GM12878 (cell line): ENCODE results near the gene PYGO1.

Experiments
- BRCA1 ChIP-seq: IDR thresholded peaks from 2 replicates; pipeline ENCODE4 v1.6.1; 2011; ENCODE audit warnings: low read depth, low read length, improper control_type of control experiment
- CBFB ChIP-seq: IDR thresholded peaks from 2 replicates; pipeline ENCODE4 v1.6.1; 2016; ENCODE audit warnings: antibody characterized with exemption, low read depth
- CHD2 ChIP-seq: IDR thresholded peaks from 2 replicates; pipeline ENCODE4 v1.6.1; 2011; ENCODE audit warnings: low read depth, low read length, improper control_type of control experiment, borderline replicate concordance
- FOXK2 ChIP-seq: fragments of 450-650 bp; IDR thresholded peaks from 2 replicates; pipeline ENCODE4 v1.6.1; 2017; ENCODE audit warnings: mild to moderate bottlenecking, moderate library complexity
- MYC ChIP-seq: IDR thresholded peaks from 2 replicates; pipeline ENCODE4 v1.6.1; 2011; ENCODE audit warnings: mild to moderate bottlenecking, low read length, moderate library complexity, inconsistent platforms; ENCODE audit not compliant: insufficient read depth, insufficient replicate concordance, insufficient read length, severe bottlenecking
- NR2C2 ChIP-seq: IDR thresholded peaks from 2 replicates; pipeline ENCODE4 v1.6.1; 2011; ENCODE audit warnings: borderline replicate concordance, low read depth; ENCODE audit not compliant: control insufficient read depth, insufficient read length
- POLR2A ChIP-seq: IDR thresholded peaks from 2 replicates; pipeline ENCODE4 v1.6.1; 2011; ENCODE audit warnings: low read depth, mild to moderate bottlenecking, low read length
- POLR2AphosphoS2 ChIP-seq: IDR thresholded peaks from 2 replicates; pipeline ENCODE4 v1.6.1; 2011; ENCODE audit warnings: low read depth, mild to moderate bottlenecking, low read length, improper control_type of control experiment, moderate library complexity
- RELA ChIP-seq: fragments of 450-650 bp; IDR thresholded peaks from 2 replicates; pipeline ENCODE4 v1.8.0; 2014; ENCODE audit warnings: borderline replicate concordance; ENCODE audit not compliant: partially characterized antibody
- SMC3 ChIP-seq: IDR thresholded peaks from 2 replicates; pipeline ENCODE4 v1.6.1; 2011; ENCODE audit warnings: low read length, improper control_type of control experiment, borderline replicate concordance
- TF ChIP-seq, protein P1 (sequence below), 3 experiments: IDR thresholded peaks in 2 of 3; conservative IDR thresholded peaks in 1 of 3; 2 replicates each; pipeline ENCODE4 v1.5.1; 2011; ENCODE audit warnings: low read depth in 3 of 3, low read length in 3 of 3, mild to moderate bottlenecking in 3 of 3, control low read depth in 2 of 3, moderate library complexity in 2 of 3, inconsistent platforms in 1 of 3, mixed read lengths in 1 of 3; ENCODE audit not compliant: control insufficient read depth in 2 of 3, insufficient read depth in 1 of 3; ENCODE audit errors: extremely low read depth in 1 of 3
- TF ChIP-seq, protein P2 (sequence below): IDR thresholded peaks from 2 replicates; pipeline ENCODE4 v1.6.1; 2011; ENCODE audit warnings: low read depth, mild to moderate bottlenecking, low read length, moderate library complexity, borderline replicate concordance; ENCODE audit errors: extremely low read depth
- TF ChIP-seq, protein P3 (sequence below): IDR thresholded peaks from 2 replicates; pipeline ENCODE4 v1.6.1; 2011; ENCODE audit warnings: low read depth, low read length, improper control_type of control experiment, borderline replicate concordance

DNA sequence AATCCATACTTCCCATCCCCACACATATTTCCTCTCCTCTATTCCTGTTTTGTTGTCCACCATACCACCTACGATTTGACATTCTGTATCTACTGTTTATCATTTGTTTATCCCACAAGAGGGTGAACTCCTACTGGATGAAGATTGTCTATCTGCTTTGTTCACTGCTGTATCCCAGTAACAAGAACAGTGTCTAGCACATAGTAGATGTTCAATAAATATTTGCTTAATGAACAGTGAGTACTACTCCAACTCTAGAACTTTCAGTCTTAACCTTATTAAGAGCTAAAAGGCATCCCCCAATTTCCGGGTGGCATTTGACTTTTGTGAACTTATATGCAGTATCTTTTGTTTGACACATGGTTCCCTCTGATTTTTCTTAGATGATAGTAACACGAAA lies 1.3 kb downstream of the PYGO1 start:
- TF ChIP-seq POLR2AphosphoS2, result no peak
- no peak for TF ChIP-seq CHD2
- TF ChIP-seq MYC, result no peak
- TF ChIP-seq, protein P1, sequence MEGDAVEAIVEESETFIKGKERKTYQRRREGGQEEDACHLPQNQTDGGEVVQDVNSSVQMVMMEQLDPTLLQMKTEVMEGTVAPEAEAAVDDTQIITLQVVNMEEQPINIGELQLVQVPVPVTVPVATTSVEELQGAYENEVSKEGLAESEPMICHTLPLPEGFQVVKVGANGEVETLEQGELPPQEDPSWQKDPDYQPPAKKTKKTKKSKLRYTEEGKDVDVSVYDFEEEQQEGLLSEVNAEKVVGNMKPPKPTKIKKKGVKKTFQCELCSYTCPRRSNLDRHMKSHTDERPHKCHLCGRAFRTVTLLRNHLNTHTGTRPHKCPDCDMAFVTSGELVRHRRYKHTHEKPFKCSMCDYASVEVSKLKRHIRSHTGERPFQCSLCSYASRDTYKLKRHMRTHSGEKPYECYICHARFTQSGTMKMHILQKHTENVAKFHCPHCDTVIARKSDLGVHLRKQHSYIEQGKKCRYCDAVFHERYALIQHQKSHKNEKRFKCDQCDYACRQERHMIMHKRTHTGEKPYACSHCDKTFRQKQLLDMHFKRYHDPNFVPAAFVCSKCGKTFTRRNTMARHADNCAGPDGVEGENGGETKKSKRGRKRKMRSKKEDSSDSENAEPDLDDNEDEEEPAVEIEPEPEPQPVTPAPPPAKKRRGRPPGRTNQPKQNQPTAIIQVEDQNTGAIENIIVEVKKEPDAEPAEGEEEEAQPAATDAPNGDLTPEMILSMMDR (IDR thresholded peaks at IDR 0.05 in 2 of 3, conservative IDR thresholded peaks at IDR 0.05 in 1 of 3; ENCODE audit: control insufficient read depth in 2 of 3, extremely low read depth in 1 of 3, insufficient read depth in 1 of 3, low read depth in 3 of 3, low read length in 3 of 3), result no peak
- TF ChIP-seq, protein P2, sequence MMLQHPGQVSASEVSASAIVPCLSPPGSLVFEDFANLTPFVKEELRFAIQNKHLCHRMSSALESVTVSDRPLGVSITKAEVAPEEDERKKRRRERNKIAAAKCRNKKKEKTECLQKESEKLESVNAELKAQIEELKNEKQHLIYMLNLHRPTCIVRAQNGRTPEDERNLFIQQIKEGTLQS, result no peak
- no peak for TF ChIP-seq CBFB
- no peak for TF ChIP-seq POLR2A
- no peak for TF ChIP-seq RELA
- no peak for TF ChIP-seq NR2C2
- no peak for TF ChIP-seq SMC3
- no peak for TF ChIP-seq FOXK2
- no peak for TF ChIP-seq BRCA1
- TF ChIP-seq, protein P3, sequence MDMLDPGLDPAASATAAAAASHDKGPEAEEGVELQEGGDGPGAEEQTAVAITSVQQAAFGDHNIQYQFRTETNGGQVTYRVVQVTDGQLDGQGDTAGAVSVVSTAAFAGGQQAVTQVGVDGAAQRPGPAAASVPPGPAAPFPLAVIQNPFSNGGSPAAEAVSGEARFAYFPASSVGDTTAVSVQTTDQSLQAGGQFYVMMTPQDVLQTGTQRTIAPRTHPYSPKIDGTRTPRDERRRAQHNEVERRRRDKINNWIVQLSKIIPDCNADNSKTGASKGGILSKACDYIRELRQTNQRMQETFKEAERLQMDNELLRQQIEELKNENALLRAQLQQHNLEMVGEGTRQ, result no peak
